Mucosa of descending colon (tissue), 3 donors: ENCODE data around the gene PCBP3. TPM values are rescaled to one million over a fixed set of nuclear protein-coding genes. Genes with fewer than 3 reads are reported as not detected.

Experiments
- ATAC-seq: fragments of 200-7000 bp; cut with Tn5 transposase; one replicate; pipeline ENCODE4 v1.9.1; 2020; ENCODE audit warnings: mild to moderate bottlenecking, moderate library complexity
- DNase-seq, 3 donors: peaks; one replicate each; pipeline ENCODE4 v3.0.0-alpha.2; 2020
- H3K36me3 ChIP-seq: fragments of 200-600 bp; one replicate; pipeline ENCODE4 v1.8.0; 2021; ENCODE audit warnings: low read depth, mild to moderate bottlenecking
- H3K4me1 ChIP-seq: fragments of 200-600 bp; one replicate; pipeline ENCODE4 v1.8.0; 2021; ENCODE audit warnings: low read depth, mild to moderate bottlenecking
- H3K4me3 ChIP-seq: fragments of 200-600 bp; one replicate; pipeline ENCODE4 v1.8.0; 2021; ENCODE audit warnings: mild to moderate bottlenecking
- H3K9me3 ChIP-seq: fragments of 200-600 bp; one replicate; pipeline ENCODE4 v1.8.0; 2021; ENCODE audit warnings: mild to moderate bottlenecking
- CTCF ChIP-seq: fragments of 200-600 bp; IDR thresholded peaks from one replicate; pipeline ENCODE4 v1.8.0; 2022; ENCODE audit warnings: antibody characterized with exemption, mild to moderate bottlenecking
- intact Hi-C, 2 donors: fragments of 100-400 bp; cut with DNase I in 1 of 2; cut with micrococcal nuclease in 1 of 2; formaldehyde crosslinking; loops; one replicate each; pipeline versions ENCODE4 v1.11.0 to v1.11.1; 2022; cut with DNase I, micrococcal nuclease
- total RNA-seq, 3 donors: library from RNA; stranded (reverse); fragmentation: NEBNext Ultra II Directional in 2 of 3; extraction: Animal tissue kit (Norgen Biotek cat#: 25700) in 2 of 3; gene quantifications; one replicate each; pipeline versions ENCODE4 v1.2.1 to v1.2.4, GENCODE V29; 2021 to 2023
- donor health status: DM: no; HTN: no; CAD: no; lungs with moderate emphysema.
- donor health status: DM: no; HTN: no; CAD: no.
- donor health status: DM: no; HTN: yes; CAD: no.

Gene PCBP3
- total RNA-seq, 3 donors from 2014 or later: 4.5 to 18.4 (median 7.6) TPM

DNA sequence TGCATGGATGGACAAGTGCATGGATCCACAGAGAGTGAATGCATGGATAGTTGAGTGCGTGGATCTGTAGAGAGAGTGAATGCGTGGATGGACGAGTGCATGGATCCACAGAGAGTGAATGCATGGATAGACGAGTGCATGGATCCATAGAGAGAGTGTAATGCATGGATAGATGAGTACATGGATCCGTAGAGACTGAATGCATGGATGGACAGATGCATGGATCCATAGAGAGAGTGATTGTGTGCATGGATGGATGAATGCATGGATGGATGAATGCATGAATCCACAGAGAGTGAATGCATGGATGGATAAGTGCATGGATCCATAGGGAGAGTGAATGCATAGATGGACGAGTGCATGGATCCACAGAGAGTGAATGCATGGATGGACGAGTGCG is 153.8 kb downstream of the PCBP3 start:
- Histone ChIP-seq H3K36me3 (no peaks in the 10 kb centered on the region), H3K9me3 (no peaks in the 10 kb centered on the region), H3K4me3 (no peak overlapping the region), H3K4me1 (no peaks in the 10 kb centered on the region)
- DNase-seq: no peak
- no peak for ATAC-seq
- intact Hi-C loops: no loop called here
- TF ChIP-seq CTCF: no peak

GRCh38 chr21:45799765-45800338 is 156.3 kb downstream of the PCBP3 start:
- intact Hi-C loops: no loop called here
- no peak for TF ChIP-seq CTCF
- no peaks in the 10 kb centered on the region for H3K36me3 ChIP-seq
- H3K4me3 ChIP-seq: no peak overlapping the region
- H3K4me1 ChIP-seq: no peaks in the 10 kb centered on the region
- DNase-seq (no peak), ATAC-seq (no peak)
- H3K9me3 ChIP-seq: no peaks in the 10 kb centered on the region

DNA sequence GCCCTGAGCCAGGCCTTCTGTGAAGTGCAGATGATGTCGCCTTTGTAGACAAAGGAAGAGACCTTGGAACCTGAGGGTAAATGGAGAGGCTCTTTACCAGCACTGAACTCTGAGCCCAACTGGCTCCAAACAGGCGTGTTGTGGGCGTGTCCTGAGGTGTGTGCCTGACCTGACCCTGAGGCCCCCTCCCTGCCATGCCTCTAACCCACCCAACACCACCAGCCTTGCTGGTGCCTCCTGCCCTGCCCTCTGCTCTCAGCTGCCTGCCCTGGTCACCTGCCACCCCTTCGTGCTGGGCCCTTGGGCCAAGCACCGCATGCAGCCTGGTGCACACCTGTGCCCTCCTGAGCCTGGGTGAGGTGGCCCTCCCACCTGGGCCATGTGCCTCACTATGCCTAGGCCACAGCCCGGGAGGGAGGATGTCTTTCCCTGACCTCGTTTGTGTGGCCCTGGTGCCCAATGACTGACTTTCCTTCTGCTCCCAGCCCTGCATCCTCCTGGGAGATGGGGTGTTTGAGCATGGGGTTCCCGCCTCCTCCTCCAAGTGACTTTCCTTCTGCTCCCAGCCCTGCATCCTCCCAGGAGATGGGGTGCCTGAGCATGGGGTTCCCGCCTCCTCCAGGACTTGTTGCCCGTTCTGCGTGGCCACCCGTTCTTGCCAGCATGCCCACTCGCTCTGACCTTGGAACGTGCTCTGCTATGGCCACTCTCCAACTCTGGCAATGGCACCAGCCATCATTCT is 157.0 kb downstream of the PCBP3 start:
- TF ChIP-seq CTCF: no peak
- H3K4me3 ChIP-seq: no peak overlapping the region
- H3K4me1 ChIP-seq: no peaks in the 10 kb centered on the region
- ATAC-seq (no peak), DNase-seq (no peak)
- H3K9me3 ChIP-seq: no peaks in the 10 kb centered on the region
- H3K36me3 ChIP-seq: no peaks in the 10 kb centered on the region
- intact Hi-C loops: no loop called here

DNA sequence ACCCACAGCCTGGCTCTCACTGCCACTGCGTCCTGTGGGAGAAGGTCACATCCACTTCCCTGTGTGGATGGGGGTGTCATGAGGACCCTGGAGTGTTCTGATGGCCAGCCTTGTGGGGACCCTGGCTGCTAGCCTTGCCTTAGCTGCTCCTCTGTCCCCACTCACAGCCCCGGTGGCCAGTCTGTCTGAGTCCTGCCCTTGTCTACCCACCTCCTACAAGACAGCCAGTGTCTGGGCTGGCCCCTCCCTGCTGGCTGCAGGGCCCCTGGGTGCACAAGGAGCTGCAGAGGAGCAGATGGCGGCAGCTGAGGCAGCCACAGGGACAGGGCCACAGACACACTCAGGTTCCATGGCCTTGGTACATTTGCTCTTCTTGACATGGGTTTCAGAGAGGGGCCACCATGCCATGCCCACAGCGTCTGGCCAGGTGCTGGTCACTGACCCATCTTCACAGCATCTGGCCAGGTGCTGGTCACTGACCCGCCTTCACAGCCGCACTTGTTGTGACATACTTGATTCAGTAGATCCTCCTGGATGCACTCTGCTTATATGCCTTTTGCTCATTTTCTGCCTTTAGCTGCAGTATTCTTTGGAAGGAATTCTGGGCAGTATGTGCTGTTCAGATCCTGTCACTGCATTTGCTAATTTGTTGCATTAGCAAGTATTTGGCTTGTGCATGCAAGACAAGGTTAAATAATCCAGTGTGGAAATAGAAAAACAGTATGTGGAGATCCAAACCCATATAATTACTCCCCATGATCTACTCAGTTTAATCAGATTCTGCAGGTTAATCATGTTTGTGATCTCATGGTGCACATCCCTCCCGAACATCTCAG is 157.8 kb downstream of the PCBP3 start:
- no peak overlapping the region for H3K4me3 ChIP-seq
- DNase-seq (no peak), ATAC-seq (no peak)
- H3K4me1 ChIP-seq: no peaks in the 10 kb centered on the region
- H3K36me3 ChIP-seq: no peaks in the 10 kb centered on the region
- intact Hi-C loops: no loop called here
- TF ChIP-seq CTCF: no peak
- H3K9me3 ChIP-seq: no peaks in the 10 kb centered on the region

GRCh38 chr21:45801989-45802388 is 158.5 kb downstream of the PCBP3 start:
- DNase-seq (no peak), ATAC-seq (no peak)
- no peak for TF ChIP-seq CTCF
- intact Hi-C loops: no loop called here
- no peaks in the 10 kb centered on the region for H3K36me3 ChIP-seq
- H3K9me3 ChIP-seq: no peaks in the 10 kb centered on the region
- no peaks in the 10 kb centered on the region for H3K4me1 ChIP-seq
- H3K4me3 ChIP-seq: no peak overlapping the region
